Measurements from ENCODE around the gene HYAL1.
"Not testable (repeated sequence)": the region's sequence is repeated elsewhere in the genome, so short reads cannot be mapped to it uniquely, and the experiment has no call there.

HYAL1 gene

DNA sequence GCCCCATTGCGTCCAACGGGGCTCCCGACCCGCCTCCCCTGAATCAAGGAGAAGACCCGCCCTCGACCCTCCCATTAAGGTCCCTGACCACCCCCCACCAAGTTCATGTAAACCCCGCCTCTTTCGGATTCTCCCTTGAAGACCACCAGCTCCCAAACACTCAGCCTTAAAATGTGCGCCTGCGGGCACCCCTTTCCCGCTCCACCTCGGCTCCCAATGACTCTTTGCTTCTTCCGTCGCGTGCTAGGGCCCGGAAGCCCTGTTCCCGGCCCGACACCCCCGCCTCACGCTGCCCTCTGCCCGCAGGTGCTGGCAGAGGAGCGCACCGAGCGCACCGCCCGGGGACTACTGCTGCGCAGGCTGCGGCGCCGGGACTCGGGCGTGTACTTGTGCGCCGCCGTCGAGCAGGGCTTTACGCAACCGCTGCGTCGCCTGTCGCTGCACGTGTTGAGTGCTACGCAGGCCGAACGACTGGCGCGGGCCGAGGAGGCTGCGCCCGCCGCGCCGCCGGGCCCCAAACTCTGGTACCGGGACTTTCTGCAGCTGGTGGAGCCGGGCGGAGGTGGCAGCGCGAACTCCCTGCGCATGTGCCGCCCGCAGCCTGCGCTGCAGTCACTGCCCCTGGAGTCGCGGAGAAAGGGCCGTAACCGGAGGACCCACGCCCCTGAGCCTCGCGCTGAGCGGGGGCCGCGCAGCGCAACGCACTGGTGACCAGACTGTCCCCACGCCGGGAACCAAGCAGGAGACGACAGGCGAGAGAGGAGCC is 27.2 kb downstream of the HYAL1 start:
- H3K4me3 ChIP-seq (replicated peaks; ENCODE audit: low read depth, low read length) = no peak overlapping the region
- DNase-seq (ENCODE audit: low read depth) = no peak
- TF ChIP-seq, protein P1, sequence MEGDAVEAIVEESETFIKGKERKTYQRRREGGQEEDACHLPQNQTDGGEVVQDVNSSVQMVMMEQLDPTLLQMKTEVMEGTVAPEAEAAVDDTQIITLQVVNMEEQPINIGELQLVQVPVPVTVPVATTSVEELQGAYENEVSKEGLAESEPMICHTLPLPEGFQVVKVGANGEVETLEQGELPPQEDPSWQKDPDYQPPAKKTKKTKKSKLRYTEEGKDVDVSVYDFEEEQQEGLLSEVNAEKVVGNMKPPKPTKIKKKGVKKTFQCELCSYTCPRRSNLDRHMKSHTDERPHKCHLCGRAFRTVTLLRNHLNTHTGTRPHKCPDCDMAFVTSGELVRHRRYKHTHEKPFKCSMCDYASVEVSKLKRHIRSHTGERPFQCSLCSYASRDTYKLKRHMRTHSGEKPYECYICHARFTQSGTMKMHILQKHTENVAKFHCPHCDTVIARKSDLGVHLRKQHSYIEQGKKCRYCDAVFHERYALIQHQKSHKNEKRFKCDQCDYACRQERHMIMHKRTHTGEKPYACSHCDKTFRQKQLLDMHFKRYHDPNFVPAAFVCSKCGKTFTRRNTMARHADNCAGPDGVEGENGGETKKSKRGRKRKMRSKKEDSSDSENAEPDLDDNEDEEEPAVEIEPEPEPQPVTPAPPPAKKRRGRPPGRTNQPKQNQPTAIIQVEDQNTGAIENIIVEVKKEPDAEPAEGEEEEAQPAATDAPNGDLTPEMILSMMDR (IDR thresholded peaks at IDR 0.05; ENCODE audit: low read length, missing control alignments) = no peak

DNA sequence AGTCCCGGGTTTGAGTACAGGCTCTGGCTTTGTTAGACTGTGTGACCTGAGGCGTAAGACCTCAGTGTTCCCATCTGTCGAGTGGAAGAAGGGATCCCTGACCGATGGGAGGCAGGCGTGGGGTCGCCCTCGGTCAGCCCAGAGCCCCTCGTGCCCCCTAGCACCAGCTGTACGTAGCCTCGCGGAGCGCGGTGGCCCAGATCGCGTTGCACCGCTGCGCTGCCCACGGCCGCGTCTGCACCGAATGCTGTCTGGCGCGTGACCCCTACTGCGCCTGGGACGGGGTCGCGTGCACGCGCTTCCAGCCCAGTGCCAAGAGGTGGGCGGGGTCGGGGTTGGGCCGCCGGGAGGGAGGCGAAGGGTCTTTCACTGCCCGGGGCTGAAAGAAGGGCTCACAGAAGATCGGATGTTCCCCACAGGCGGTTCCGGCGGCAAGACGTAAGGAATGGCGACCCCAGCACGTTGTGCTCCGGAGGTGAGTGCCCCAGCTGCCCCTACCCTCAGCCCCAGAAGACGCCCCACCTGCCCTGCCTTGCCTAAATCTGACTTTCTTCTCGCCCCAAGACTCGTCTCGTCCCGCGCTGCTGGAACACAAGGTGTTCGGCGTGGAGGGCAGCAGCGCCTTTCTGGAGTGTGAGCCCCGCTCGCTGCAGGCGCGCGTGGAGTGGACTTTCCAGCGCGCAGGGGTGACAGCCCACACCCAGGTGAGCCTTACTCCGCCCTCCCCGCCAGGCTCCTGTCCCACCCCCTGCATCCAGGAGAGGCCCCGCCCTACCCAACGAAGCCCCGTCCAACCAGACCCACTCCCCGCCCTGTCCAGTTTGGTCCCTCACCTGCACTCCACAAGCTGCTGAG is 28.0 kb downstream of the HYAL1 start:
- DNase-seq (ENCODE audit: low read depth) = no peak
- H3K4me3 ChIP-seq (replicated peaks; ENCODE audit: low read depth, low read length) = no peak overlapping the region
- TF ChIP-seq, protein P1 (IDR thresholded peaks at IDR 0.05; ENCODE audit: low read length, missing control alignments) = no peak

DNA sequence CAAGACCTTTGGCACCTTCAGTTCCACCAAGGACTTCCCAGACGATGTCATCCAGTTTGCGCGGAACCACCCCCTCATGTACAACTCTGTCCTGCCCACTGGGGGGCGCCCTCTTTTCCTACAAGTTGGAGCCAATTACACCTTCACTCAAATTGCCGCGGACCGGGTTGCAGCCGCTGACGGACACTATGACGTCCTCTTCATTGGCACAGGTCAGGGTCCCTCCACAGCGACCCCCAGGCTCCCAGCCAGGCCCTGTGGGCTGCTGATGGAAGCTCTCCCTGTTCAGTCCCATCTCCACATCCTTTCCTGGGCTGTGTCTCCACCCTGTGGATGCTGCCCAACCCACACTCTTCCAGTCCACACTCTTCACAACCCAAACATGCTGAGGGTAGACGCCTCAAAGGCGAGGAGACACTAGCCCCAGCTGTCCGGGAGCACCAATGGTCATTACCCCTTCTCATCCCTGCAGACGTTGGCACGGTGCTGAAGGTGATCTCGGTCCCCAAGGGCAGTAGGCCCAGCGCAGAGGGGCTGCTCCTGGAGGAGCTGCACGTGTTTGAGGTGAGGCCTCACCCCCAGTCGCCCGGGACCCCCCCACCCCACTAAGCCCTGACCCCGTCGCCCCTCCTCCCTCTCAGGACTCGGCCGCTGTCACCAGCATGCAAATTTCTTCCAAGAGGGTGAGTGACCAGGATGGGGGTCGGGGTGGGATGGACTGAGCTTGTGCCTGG is 28.8 kb downstream of the HYAL1 start:
- no peak overlapping the region for H3K4me3 ChIP-seq (replicated peaks; ENCODE audit: low read depth, low read length)
- TF ChIP-seq, protein P1 (IDR thresholded peaks at IDR 0.05; ENCODE audit: low read length, missing control alignments) = peak; percentile 62
- peak; percentile 65 for DNase-seq (ENCODE audit: low read depth)

DNA sequence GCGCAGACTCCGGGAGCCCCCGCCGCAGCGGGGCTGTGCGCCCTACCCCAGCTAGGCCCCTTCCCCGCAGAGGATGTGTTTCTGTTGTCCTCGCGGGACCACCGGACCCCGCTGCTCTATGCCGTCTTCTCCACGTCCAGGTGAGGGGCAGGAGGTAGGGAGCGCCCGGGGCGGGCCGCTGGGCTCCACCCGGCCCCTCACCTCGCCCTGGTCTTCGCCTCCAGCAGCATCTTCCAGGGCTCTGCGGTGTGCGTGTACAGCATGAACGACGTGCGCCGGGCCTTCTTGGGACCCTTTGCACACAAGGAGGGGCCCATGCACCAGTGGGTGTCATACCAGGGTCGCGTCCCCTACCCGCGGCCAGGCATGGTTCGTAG is 29.7 kb downstream of the HYAL1 start:
- DNase-seq (ENCODE audit: low read depth) = no peak
- TF ChIP-seq, protein P1 (IDR thresholded peaks at IDR 0.05; ENCODE audit: low read length, missing control alignments) = no peak
- H3K4me3 ChIP-seq (replicated peaks; ENCODE audit: low read depth, low read length) = no peak overlapping the region

DNA sequence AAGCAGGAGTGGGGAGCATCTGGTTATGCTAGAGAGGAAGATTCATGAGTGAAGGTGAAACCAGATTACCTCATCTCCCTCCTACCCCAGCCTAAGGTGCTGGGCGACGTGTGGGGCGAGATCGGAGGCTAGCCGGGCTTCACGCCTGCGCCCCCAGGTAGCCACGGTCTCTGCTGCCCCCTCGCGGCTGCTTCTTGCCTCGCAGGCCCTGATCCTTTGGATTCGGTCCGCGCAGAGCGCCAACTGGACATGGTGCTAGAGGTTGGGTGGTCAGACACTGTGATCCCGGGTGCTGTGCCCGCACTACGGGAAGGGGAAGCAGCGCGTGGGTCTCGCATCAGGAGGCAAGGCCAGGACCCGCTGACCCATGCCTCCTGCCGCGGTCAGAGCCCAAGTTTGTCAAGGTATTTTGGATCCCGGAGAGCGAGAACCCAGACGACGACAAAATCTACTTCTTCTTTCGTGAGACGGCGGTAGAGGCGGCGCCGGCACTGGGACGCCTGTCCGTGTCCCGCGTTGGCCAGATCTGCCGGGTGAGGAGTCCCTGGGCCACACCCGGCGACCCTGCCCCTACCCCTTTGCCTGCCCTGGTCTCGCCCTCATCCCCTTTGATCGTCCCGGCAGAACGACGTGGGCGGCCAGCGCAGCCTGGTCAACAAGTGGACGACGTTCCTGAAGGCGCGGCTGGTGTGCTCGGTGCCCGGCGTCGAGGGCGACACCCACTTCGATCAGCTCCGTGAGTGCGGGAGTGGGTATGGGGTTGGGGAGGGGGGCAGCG is 30.3 kb downstream of the HYAL1 start:
- TF ChIP-seq, protein P1 (IDR thresholded peaks at IDR 0.05; ENCODE audit: low read length, missing control alignments) = peak; percentile 92
- DNase-seq (ENCODE audit: low read depth) = peak; percentile 75
- H3K4me3 ChIP-seq (replicated peaks; ENCODE audit: low read depth, low read length) = peak overlapping the region; percentile 36

DNA sequence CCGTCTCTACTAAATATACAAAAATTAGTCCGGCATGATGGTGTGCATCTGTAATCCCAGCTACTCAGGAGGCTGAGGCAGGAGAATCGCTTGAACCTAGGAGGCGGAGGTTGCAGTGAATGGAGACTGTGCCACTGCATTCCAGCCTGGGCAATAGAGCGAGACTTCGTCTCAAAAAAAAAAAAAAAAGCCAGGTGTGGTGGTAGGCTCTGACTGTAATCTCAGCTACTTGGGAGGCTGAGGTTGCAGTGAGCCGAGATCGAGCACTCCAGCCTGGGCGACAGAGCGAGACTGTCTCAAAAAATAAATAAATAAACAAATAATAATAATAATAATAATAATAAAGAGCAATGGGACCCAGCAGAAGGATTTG is 30.9 kb downstream of the HYAL1 start:
- not testable (repeated sequence) for DNase-seq (ENCODE audit: low read depth); H3K4me3 ChIP-seq (replicated peaks; ENCODE audit: low read depth, low read length)

All from fibroblast of pulmonary artery (primary cell).